GM12878 (cell line): Measurements from ENCODE around the gene PNPO. TPM values are rescaled to one million over a fixed set of nuclear protein-coding genes. Genes with fewer than 3 reads are reported as not detected.

ENCODE experiments used
- CHD2 ChIP-seq: IDR thresholded peaks from 2 replicates; pipeline ENCODE4 v1.6.1; 2011; ENCODE audit warnings: low read depth, low read length, improper control_type of control experiment, borderline replicate concordance
- CHD4 ChIP-seq: fragments of 200-600 bp; sonication (generic); IDR thresholded peaks from 2 replicates; pipeline ENCODE4 v1.6.1; 2016; ENCODE audit warnings: mild to moderate bottlenecking
- CUX1 ChIP-seq: IDR thresholded peaks from 2 replicates; pipeline ENCODE4 v1.6.1; 2012; ENCODE audit warnings: improper control_type of control experiment, low read depth, low read length; ENCODE audit not compliant: insufficient replicate concordance
- EED ChIP-seq: sonication (generic); IDR thresholded peaks from 2 replicates; pipeline ENCODE4 v1.6.1; 2016; ENCODE audit warnings: antibody characterized with exemption, low read depth
- EGR1 ChIP-seq, 2 experiments: IDR thresholded peaks; 1 replicate in 1 of 2; 2 replicates in 1 of 2; pipeline ENCODE4 v1.6.1; 2011 to 2012; ENCODE audit warnings: low read depth in 2 of 2, low read length in 2 of 2, borderline replicate concordance in 1 of 2, mild to moderate bottlenecking in 1 of 2, moderate library complexity in 1 of 2
- GABPA ChIP-seq: IDR thresholded peaks from 2 replicates; pipeline ENCODE4 v1.6.1; 2014; ENCODE audit warnings: antibody characterized with exemption, low read depth, mild to moderate bottlenecking, inconsistent platforms
- HDGF ChIP-seq: fragments of 450-650 bp; IDR thresholded peaks from 2 replicates; pipeline ENCODE4 v1.6.1; 2016; ENCODE audit warnings: antibody characterized with exemption
- IKZF2 ChIP-seq, 2 experiments: fragments of 450-650 bp; IDR thresholded peaks; 2 replicates each; pipeline ENCODE4 v1.6.1; 2017; ENCODE audit warnings: mild to moderate bottlenecking in 2 of 2, moderate library complexity in 2 of 2
- IRF3 ChIP-seq: fragments of 450-650 bp; IDR thresholded peaks from 2 replicates; pipeline ENCODE4 v1.6.1; 2014; ENCODE audit warnings: mild to moderate bottlenecking
- JUND ChIP-seq: IDR thresholded peaks from 2 replicates; pipeline ENCODE4 v1.6.1; 2012; ENCODE audit warnings: low read depth, mild to moderate bottlenecking, low read length, improper control_type of control experiment, moderate library complexity
- MAX ChIP-seq: IDR thresholded peaks from 2 replicates; pipeline ENCODE4 v1.6.1; 2012; ENCODE audit warnings: low read depth, low read length, improper control_type of control experiment
- MTA2 ChIP-seq: fragments of 450-650 bp; IDR thresholded peaks from 2 replicates; pipeline ENCODE4 v1.6.1; 2016; ENCODE audit warnings: low read depth, mild to moderate bottlenecking, moderate library complexity
- MYC ChIP-seq: IDR thresholded peaks from 2 replicates; pipeline ENCODE4 v1.6.1; 2011; ENCODE audit warnings: mild to moderate bottlenecking, low read length, moderate library complexity, inconsistent platforms; ENCODE audit not compliant: insufficient read depth, insufficient replicate concordance, insufficient read length, severe bottlenecking
- PAX5 ChIP-seq: IDR thresholded peaks from 2 replicates; pipeline ENCODE4 v1.6.1; 2011; ENCODE audit warnings: low read depth, low read length, borderline replicate concordance
- RB1 ChIP-seq: fragments of 450-650 bp; formaldehyde crosslinking; IDR thresholded peaks from 2 replicates; pipeline ENCODE4 v1.6.1; 2017; ENCODE audit warnings: mild to moderate bottlenecking, borderline replicate concordance
- SMARCA5 ChIP-seq: fragments of 450-650 bp; IDR thresholded peaks from 2 replicates; pipeline ENCODE4 v1.6.1; 2017; ENCODE audit warnings: mild to moderate bottlenecking
- SREBF1 ChIP-seq: IDR thresholded peaks from 2 replicates; pipeline ENCODE4 v1.6.1; 2012; ENCODE audit warnings: mild to moderate bottlenecking, low read length
- SREBF2 ChIP-seq: IDR thresholded peaks from 2 replicates; pipeline ENCODE4 v1.6.1; 2012; ENCODE audit warnings: mild to moderate bottlenecking, low read length
- TAF1 ChIP-seq: IDR thresholded peaks from 2 replicates; pipeline ENCODE4 v1.6.1; 2011; ENCODE audit warnings: mild to moderate bottlenecking, low read depth, low read length, borderline replicate concordance
- ZBTB4 ChIP-seq: fragments of 450-650 bp; formaldehyde crosslinking; IDR thresholded peaks from 2 replicates; pipeline ENCODE4 v1.4.0; 2022; ENCODE audit warnings: mild to moderate bottlenecking, moderate library complexity
- ZZZ3 ChIP-seq: IDR thresholded peaks from 2 replicates; pipeline ENCODE4 v1.6.1; 2011; ENCODE audit warnings: low read depth; ENCODE audit not compliant: control insufficient read depth, insufficient read length
- polyA plus RNA-seq, 11 experiments: library from polyadenylated mRNA; depleted of rRNA in 4 of 11; unstranded in 6 of 11; stranded (reverse) in 5 of 11; fragments of >200 nt; fragmentation: Nextera tagmentation in 4 of 11; fragmentation: Illumina TruSeq in 1 of 11; extraction: Ambion mirVana in 4 of 11; extraction: Trizol in 1 of 11; gene quantifications; 1 replicate in 1 of 11; 2 replicates in 10 of 11; pipeline versions ENCODE4 v1.2.1 to v1.2.3, GENCODE V29; 2011 to 2016; ENCODE audit warnings: inconsistent platforms in 2 of 11, missing spikeins in 2 of 11, low read depth in 1 of 11
- total RNA-seq, 4 experiments: library from RNA; depleted of rRNA in 3 of 4; stranded (reverse); fragments of >200 nt in 3 of 4; fragmentation: Illumina TruSeq in 1 of 4; extraction: Trizol in 1 of 4; gene quantifications; 2 replicates each; pipeline versions ENCODE4 v1.2.1 to v1.2.3, GENCODE V29; 2013 to 2021

The PNPO gene
- total and polyA plus RNA-seq, 10 of the 15 experiments (the other 5 are each of a cell fraction or from before 2014, with no cell fraction given): 13.9 to 52.6 (median 37.3) TPM

GRCh38 chr17:47895856-47896671 lies 45.3 kb upstream of the PNPO start, which contains the start of gene SP2 (continued):
- TF ChIP-seq IKZF2 (IDR thresholded peaks at IDR 0.05) (peak in 1 of 2 experiments; percentile 98; a peak in 2 of 4 replicates), RB1 (peak; percentile 86; the same call in 1 of the 2 replicates), TAF1 (peak; percentile 28; the same call in 1 of the 2 replicates), HDGF (no peak), ZBTB4 (CRISPR knock-in tag) (no peak), CHD4 (no peak), SMARCA5 (no peak), SREBF2 (no peak), MYC (peak; percentile 91), IRF3 (peak; percentile 100), CHD2 (peak; percentile 99), GABPA (peak; percentile 96), EED (no peak), PAX5 (no peak), MAX (peak; percentile 18; the same call in 1 of the 2 replicates), ZZZ3 (no peak), SREBF1 (peak; percentile 64; the same call in 1 of the 2 replicates), MTA2 (peak; percentile 91), CUX1 (peak; percentile 51), JUND (no peak), EGR1 (IDR thresholded peaks at IDR 0.05; ENCODE audit: borderline replicate concordance in 1 of 2, low read depth in 2 of 2, low read length in 2 of 2) (peak; percentile 14 to 64)
